ENCODE data around the gene NPHP4. TPM values are rescaled to one million over a fixed set of nuclear protein-coding genes. Genes with fewer than 3 reads are reported as not detected.

The NPHP4 gene
- polyA plus RNA-seq, 2 of the 4 experiments (the other 2 are of a cell fraction) = 2.9 to 5.1 TPM

- ATAC-seq (no peak), DNase-seq (ENCODE audit: low read depth in 1 of 2, low spot score in 1 of 2) (no peak), FAIRE-seq (no peak)
- Histone ChIP-seq H3K9me3 (no peaks in the 10 kb centered on the region), H3K4me1 (no peaks in the 10 kb centered on the region), H3K27ac (no peak overlapping the region), H3K4me3 (no peak overlapping the region), H3K4me2 (no peak overlapping the region)
- CTCF ChIA-PET = no interaction called here
- POLR2A ChIA-PET = no interaction called here
- WGBS (ENCODE audit: missing lambda C conversion rate) = 46% methylated on average over 4 of the region's 11 CpGs
- no peak for TF ChIP-seq RAD21 (conservative IDR thresholded peaks at IDR 0.05 in 1 of 2, IDR thresholded peaks at IDR 0.05 in 1 of 2)
- no peak for TF ChIP-seq E2F6 (IDR thresholded peaks at IDR 0.05; ENCODE audit: borderline replicate concordance, low read depth)
- no peak for TF ChIP-seq TP53 (CRISPR knock-in tag; IDR thresholded peaks at IDR 0.05)
These were observed 152.2 kb downstream of the NPHP4 start for GRCh38 chr1:5839881-5840550.

- no peak overlapping the region for H3K4me3 ChIP-seq
- FAIRE-seq (no peak), ATAC-seq (no peak), DNase-seq (ENCODE audit: low read depth in 1 of 2, low spot score in 1 of 2) (no peak)
- WGBS (ENCODE audit: missing lambda C conversion rate) = 9% methylated on average over 6 of the region's 6 CpGs
- ChIA-PET CTCF (no interaction called here), POLR2A (no interaction called here)
- no peaks in the 10 kb centered on the region for H3K4me1 ChIP-seq
- no peak overlapping the region for H3K4me2 ChIP-seq
- TF ChIP-seq RNF2 (IDR thresholded peaks at IDR 0.05; ENCODE audit: borderline replicate concordance, low read depth) = no peak
- no peak for TF ChIP-seq MAX (IDR thresholded peaks at IDR 0.05)
- TF ChIP-seq RARB (CRISPR knock-in tag; IDR thresholded peaks at IDR 0.05) = no peak
- TF ChIP-seq KDM1A (IDR thresholded peaks at IDR 0.05; ENCODE audit: low read depth) = no peak
- TF ChIP-seq POLR2AphosphoS2 (conservative IDR thresholded peaks at IDR 0.05; ENCODE audit: low read length) = no peak
- TF ChIP-seq JUN (IDR thresholded peaks at IDR 0.05) = no peak
- TF ChIP-seq EHF (CRISPR knock-in tag; IDR thresholded peaks at IDR 0.05) = no peak
- TF ChIP-seq PBX3 (IDR thresholded peaks at IDR 0.05) = no peak
- no peak overlapping the region for H3K27ac ChIP-seq
- no peaks in the 10 kb centered on the region for H3K9me3 ChIP-seq
These were observed 152.9 kb downstream of the NPHP4 start for GRCh38 chr1:5839161-5839880.

GRCh38 chr1:5837976-5838653 is 154.1 kb downstream of the NPHP4 start:
- H3K27ac ChIP-seq = no peak overlapping the region
- TF ChIP-seq HOXB5 (CRISPR knock-in tag; IDR thresholded peaks at IDR 0.05) (no peak), CBX2 (IDR thresholded peaks at IDR 0.05; ENCODE audit: borderline replicate concordance, low read depth) (no peak), ELK1 (IDR thresholded peaks at IDR 0.05; ENCODE audit: low read depth, low read length) (no peak), CTCF (IDR thresholded peaks at IDR 0.05) (no peak), ZSCAN20 (CRISPR knock-in tag; IDR thresholded peaks at IDR 0.05) (no peak), MYC (IDR thresholded peaks at IDR 0.05; ENCODE audit: borderline replicate concordance, low read length) (no peak), ZNF302 (CRISPR knock-in tag; IDR thresholded peaks at IDR 0.05) (no peak), SREBF2 (IDR thresholded peaks at IDR 0.05) (no peak), E2F6 (IDR thresholded peaks at IDR 0.05; ENCODE audit: borderline replicate concordance, low read depth) (no peak)
- no peaks in the 10 kb centered on the region for H3K9me3 ChIP-seq
- H3K4me2 ChIP-seq = no peak overlapping the region
- no peak overlapping the region for H3K4me3 ChIP-seq
- FAIRE-seq (no peak), DNase-seq (ENCODE audit: low read depth in 1 of 2, low spot score in 1 of 2) (no peak), ATAC-seq (no peak)
- 46% methylated on average over 15 of the region's 19 CpGs for WGBS (ENCODE audit: missing lambda C conversion rate)
- no peaks in the 10 kb centered on the region for H3K4me1 ChIP-seq
- CTCF ChIA-PET = no interaction called here
- POLR2A ChIA-PET = no interaction called here
